A673 (cell line): ENCODE measurements around the gene TAMALIN. TPM values are rescaled to one million over a fixed set of nuclear protein-coding genes. Genes with fewer than 3 reads are reported as not detected.

ENCODE experiments used
- BruUV-seq: library from RNA; stranded (reverse); fragments of 400-500 nt; replicated peaks from 2 replicates; lab custom pipeline; 2021; lab: Mats Ljungman, UMichigan
- CTCF ChIA-PET: fragments of 300-600 bp; sonication (Branson Sonifier 250); formaldehyde crosslinking; loops from one replicate; lab custom pipeline; 2022; ENCODE audit warnings: antibody characterized with exemption; lab: Charles Lee
- POLR2A ChIA-PET: fragments of 300-600 bp; sonication (Branson Sonifier 250); formaldehyde crosslinking; loops from one replicate; lab custom pipeline; 2022; ENCODE audit warnings: antibody characterized with exemption; ENCODE audit not compliant: low non-redundant PET; lab: Charles Lee
- DNase-seq: peaks from one replicate; pipeline ENCODE4 v3.0.0-alpha.2; 2015; ENCODE audit warnings: low spot score
- H3K27ac ChIP-seq: fragments of 200-600 bp; sonication (generic); 2 replicates; pipeline ENCODE4 v1.5.1; 2016; ENCODE audit warnings: mixed run types, low read depth, mild to moderate bottlenecking, mixed read lengths, antibody characterized with exemption, low read length; ENCODE audit not compliant: poor library complexity, severe bottlenecking
- H3K27me3 ChIP-seq: fragments of 200-600 bp; sonication (generic); replicated peaks from 2 replicates; pipeline ENCODE4 v1.6.1; 2017; ENCODE audit warnings: mixed run types, low read depth, mild to moderate bottlenecking, mixed read lengths, antibody characterized with exemption, low read length; ENCODE audit not compliant: insufficient read depth, poor library complexity
- H3K36me3 ChIP-seq: fragments of 200-600 bp; sonication (generic); 2 replicates; pipeline ENCODE4 v1.6.1; 2016; ENCODE audit warnings: mixed run types, mild to moderate bottlenecking, mixed read lengths, antibody characterized with exemption, low read length; ENCODE audit not compliant: insufficient read depth, poor library complexity, severe bottlenecking
- H3K4me1 ChIP-seq: fragments of 200-600 bp; sonication (generic); 2 replicates; pipeline ENCODE4 v1.6.1; 2017; ENCODE audit warnings: mixed run types, mild to moderate bottlenecking, mixed read lengths, antibody characterized with exemption, low read length; ENCODE audit not compliant: insufficient read depth, poor library complexity, severe bottlenecking
- H3K4me3 ChIP-seq: fragments of 200-600 bp; sonication (generic); 2 replicates; pipeline ENCODE4 v1.5.1; 2016; ENCODE audit warnings: low read depth, mixed run types, mild to moderate bottlenecking, mixed read lengths, low read length; ENCODE audit not compliant: poor library complexity, severe bottlenecking
- H3K9me3 ChIP-seq: fragments of 200-600 bp; sonication (generic); 2 replicates; pipeline ENCODE4 v1.6.1; 2016; ENCODE audit warnings: mixed run types, low read depth, mild to moderate bottlenecking, mixed read lengths, antibody characterized with exemption, low read length; ENCODE audit not compliant: poor library complexity, severe bottlenecking
- EZH2 ChIP-seq: fragments of 200-600 bp; sonication (generic); IDR thresholded peaks from 2 replicates; pipeline ENCODE4 v1.6.1; 2017; ENCODE audit warnings: borderline replicate concordance, low read depth, mild to moderate bottlenecking, mixed read lengths, antibody characterized with exemption, low read length; ENCODE audit not compliant: poor library complexity, severe bottlenecking
- intact Hi-C: fragments of 100-400 bp; cut with micrococcal nuclease; formaldehyde crosslinking; loops from one replicate; pipeline ENCODE4 v1.10.0; 2022; ENCODE audit not compliant: unreplicated experiment
- total RNA-seq: library from RNA; stranded (reverse); gene quantifications from 2 replicates; pipeline ENCODE4 v1.2.3, GENCODE V29; 2021
- TF ChIP-seq, protein P1 (sequence below): fragments of 300-800, 200-600 bp; sonication (generic); conservative IDR thresholded peaks from 2 replicates; pipeline ENCODE4 v1.5.1; 2017; ENCODE audit warnings: low read depth, mild to moderate bottlenecking, antibody characterized with exemption, low read length, moderate library complexity, mixed read lengths

TAMALIN gene
- total RNA-seq, 1 experiment from 2014 or later = 4.8 TPM

DNA sequence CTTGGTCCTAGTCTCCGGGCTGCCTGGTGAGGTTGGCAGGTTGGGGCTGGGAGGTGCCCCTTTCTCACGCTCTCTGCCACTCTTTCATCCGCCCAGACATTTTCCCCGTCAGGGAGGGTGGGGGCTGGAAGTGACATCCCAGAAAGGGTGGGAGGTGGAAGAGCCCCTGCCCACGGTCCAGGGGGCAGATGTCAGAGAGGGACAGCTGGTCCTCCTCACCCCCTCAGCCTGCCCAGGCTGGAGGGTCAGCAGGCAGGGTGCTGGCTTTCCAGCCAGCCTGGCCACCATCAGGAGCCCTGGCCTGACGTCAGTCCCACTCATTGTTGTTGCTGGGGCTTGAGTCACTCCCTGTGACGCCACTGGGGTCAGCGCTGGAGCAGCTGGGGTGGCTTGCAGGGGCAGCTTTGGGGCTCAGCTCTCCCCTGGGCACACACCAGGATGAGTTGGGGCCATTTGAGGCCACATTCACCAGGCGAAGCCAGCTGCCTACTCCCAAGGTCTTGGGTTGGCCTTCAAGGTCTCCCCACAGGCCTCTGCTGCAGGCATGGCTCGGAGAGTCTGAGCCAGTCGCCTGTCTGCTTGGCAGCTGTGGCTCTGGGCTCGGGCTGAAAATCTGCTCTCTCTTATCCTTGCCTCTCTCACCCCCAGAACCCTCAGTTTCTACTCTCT lies 57.4 kb downstream of the TAMALIN start:
- Histone ChIP-seq H3K4me3 (no peak overlapping the region), H3K36me3 (no peaks in the 10 kb centered on the region), H3K9me3 (no peaks in the 10 kb centered on the region), H3K27me3 (no peaks in the 10 kb centered on the region), H3K4me1 (no peaks in the 10 kb centered on the region), H3K27ac (no peak overlapping the region)
- no TSS peak for BruUV-seq
- TF ChIP-seq EZH2 = no peak
- TF ChIP-seq, protein P1, sequence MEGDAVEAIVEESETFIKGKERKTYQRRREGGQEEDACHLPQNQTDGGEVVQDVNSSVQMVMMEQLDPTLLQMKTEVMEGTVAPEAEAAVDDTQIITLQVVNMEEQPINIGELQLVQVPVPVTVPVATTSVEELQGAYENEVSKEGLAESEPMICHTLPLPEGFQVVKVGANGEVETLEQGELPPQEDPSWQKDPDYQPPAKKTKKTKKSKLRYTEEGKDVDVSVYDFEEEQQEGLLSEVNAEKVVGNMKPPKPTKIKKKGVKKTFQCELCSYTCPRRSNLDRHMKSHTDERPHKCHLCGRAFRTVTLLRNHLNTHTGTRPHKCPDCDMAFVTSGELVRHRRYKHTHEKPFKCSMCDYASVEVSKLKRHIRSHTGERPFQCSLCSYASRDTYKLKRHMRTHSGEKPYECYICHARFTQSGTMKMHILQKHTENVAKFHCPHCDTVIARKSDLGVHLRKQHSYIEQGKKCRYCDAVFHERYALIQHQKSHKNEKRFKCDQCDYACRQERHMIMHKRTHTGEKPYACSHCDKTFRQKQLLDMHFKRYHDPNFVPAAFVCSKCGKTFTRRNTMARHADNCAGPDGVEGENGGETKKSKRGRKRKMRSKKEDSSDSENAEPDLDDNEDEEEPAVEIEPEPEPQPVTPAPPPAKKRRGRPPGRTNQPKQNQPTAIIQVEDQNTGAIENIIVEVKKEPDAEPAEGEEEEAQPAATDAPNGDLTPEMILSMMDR = no peak
- no peak for DNase-seq
- ChIA-PET CTCF (interaction anchor here (0.6 to 0.7 kb wide), 3 partner anchors 11 to 377 kb away, joined by 3 to 12 read pairs (median 3); no protein-coding TSS in a partner anchor), POLR2A (interaction anchor here (0.6 kb wide), 1 partner anchor 10 kb away, joined by 4 read pairs; no protein-coding TSS in a partner anchor)
- intact Hi-C loops = no loop called here

Other genes starting within 250 kb of the TAMALIN start
- 0.21 and 0.33 TPM in 2 replicates for gene FIGNL2, start 158.2 kb upstream of the TAMALIN start, total RNA-seq
- gene ANKRD33, start 118.8 kb upstream of the TAMALIN start, total RNA-seq = not detected in 2 replicates
- 0.17 and 0.28 TPM in 2 replicates for gene ACVRL1, start 99.4 kb upstream of the TAMALIN start, total RNA-seq
- gene ACVR1B, start 55.2 kb upstream of the TAMALIN start, total RNA-seq = 25.5 and 27.4 TPM in 2 replicates
- gene NR4A1, start 44.5 kb downstream of the TAMALIN start, total RNA-seq = 12.5 and 19.8 TPM in 2 replicates
- 52.0 and 54.3 TPM in 2 replicates for gene ATG101, start 63.0 kb downstream of the TAMALIN start, total RNA-seq
- gene SMIM41, start 72.8 kb downstream of the TAMALIN start, total RNA-seq = 0.24 and 0.28 TPM in 2 replicates
- 0.33 and 1.0 TPM in 2 replicates for gene KRT80, start 185.1 kb downstream of the TAMALIN start, total RNA-seq
- gene KRT7, start 226.3 kb downstream of the TAMALIN start, total RNA-seq = 0.79 and 1.0 TPM in 2 replicates